HUES6 (cell line): ENCODE data around the gene EFNA1.
"Not testable (repeated sequence)": the region's sequence is repeated elsewhere in the genome, so short reads cannot be mapped to it uniquely, and the experiment has no call there.

Source experiments
- H3K27ac ChIP-seq: 2 replicates; pipeline ENCODE4 v1.7.0; 2013; ENCODE audit warnings: low read depth, mild to moderate bottlenecking, low read length, inconsistent platforms
- H3K27me3 ChIP-seq: 2 replicates; pipeline ENCODE4 v1.6.1; 2013; ENCODE audit warnings: low read length; ENCODE audit not compliant: control insufficient read depth, insufficient read depth
- H3K36me3 ChIP-seq: 2 replicates; pipeline ENCODE4 v1.6.1; 2013; ENCODE audit warnings: low read length; ENCODE audit not compliant: control insufficient read depth, insufficient read depth
- H3K4me1 ChIP-seq: 2 replicates; pipeline ENCODE4 v1.6.1; 2013; ENCODE audit warnings: low read length; ENCODE audit not compliant: control insufficient read depth, insufficient read depth
- H3K4me3 ChIP-seq: 2 replicates; pipeline ENCODE4 v1.5.1; 2013; ENCODE audit warnings: low read depth, low read length
- H3K9ac ChIP-seq: one replicate; pipeline ENCODE4 v1.6.1; 2013; ENCODE audit warnings: mild to moderate bottlenecking, low read length
- H3K9me3 ChIP-seq: 2 replicates; pipeline ENCODE4 v1.6.1; 2013; ENCODE audit warnings: low read depth, low read length; ENCODE audit not compliant: control insufficient read depth, insufficient read depth

EFNA1 gene

DNA sequence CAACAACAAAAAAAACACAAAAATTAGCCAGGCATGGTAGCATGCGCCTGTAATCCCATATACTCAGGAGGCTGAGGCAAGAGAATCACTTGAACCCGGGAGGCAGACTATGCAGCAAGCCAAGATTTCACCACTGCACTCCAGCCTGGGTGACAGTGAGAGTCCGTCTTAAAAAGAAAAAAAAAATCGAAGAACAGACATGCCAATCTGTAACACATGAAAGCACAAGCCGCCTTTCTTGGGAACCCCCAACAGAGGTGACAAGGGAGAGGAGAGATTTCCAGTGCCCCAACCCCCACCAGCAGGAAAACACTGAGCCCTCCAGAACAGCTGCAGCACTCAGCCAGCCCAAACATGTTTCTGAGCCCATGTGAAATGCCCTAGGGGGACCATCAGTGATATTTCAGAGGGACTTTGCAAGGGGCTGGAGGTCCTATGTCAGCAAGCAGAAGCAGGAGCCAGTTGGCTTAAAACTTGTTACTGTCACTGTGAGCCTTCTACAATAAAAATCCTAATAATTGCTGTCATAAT, 14.2 kb upstream of the EFNA1 start:
- H3K4me1 ChIP-seq = peaks cover 5% of the 10 kb centered on the region
- H3K9ac ChIP-seq = no peak overlapping the region
- H3K36me3 ChIP-seq = no peaks in the 10 kb centered on the region
- no peaks in the 10 kb centered on the region for H3K27me3 ChIP-seq
- no peaks in the 10 kb centered on the region for H3K9me3 ChIP-seq
- H3K4me3 ChIP-seq = no peak overlapping the region
- H3K27ac ChIP-seq = no peak overlapping the region

DNA sequence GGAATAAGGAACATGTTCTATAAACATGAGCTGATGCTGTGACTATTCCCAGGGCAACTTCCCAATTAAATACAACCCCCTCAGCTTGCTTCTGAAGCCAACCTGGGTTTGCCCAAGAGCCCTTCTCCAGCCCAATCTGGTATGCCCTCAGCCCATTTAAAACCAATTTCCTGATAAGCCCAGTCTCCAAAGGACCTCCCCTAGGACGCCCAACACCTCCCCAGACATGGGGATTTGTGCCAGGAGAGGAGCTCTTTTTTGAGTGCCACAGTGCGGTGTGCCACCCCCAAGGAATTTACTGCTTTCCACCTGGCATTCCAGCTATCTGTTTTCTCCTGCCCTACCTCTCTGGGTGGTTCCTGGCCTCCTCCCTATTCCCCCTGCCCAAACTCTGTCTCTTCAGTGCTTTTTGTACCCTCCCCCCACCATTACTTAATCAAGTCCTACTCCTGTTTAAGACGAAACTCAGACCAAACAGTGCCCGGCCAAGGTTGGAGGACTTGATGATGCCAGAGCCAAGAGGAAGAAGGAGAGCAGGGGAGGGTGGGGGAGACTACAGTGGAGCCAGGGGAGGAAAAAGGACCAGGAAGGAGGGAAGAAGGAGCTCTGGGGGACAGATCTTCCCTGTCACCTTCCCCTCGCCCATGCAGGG, 11.4 kb upstream of the EFNA1 start:
- Histone ChIP-seq H3K4me3 (no peak overlapping the region), H3K36me3 (no peaks in the 10 kb centered on the region), H3K9me3 (no peaks in the 10 kb centered on the region), H3K9ac (no peak overlapping the region), H3K4me1 (peaks cover 5% of the 10 kb centered on the region), H3K27ac (no peak overlapping the region), H3K27me3 (peaks cover 11% of the 10 kb centered on the region)

DNA sequence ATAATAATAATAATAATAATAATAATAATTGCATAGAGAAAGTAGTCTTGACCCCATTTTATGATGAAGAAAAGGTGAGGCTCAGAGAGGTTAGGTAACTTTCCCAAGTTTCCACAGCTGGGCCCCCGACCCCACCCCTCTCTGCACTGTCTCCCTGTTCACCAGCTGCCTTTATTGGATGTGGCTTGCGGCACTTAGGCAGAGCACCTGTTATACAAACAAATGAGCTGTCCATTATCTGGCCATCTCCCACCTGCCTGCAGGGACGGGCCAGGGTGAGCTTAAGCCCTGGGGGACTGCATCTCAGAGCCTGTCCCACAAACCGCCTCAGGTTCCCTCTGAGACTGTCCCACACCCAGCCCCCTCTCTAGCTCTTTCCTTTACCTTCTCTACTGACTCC, 10.1 kb upstream of the EFNA1 start:
- no peaks in the 10 kb centered on the region; the same call in 1 of the 2 replicates for H3K4me1 ChIP-seq
- no peak overlapping the region for H3K27ac ChIP-seq
- no peaks in the 10 kb centered on the region for H3K36me3 ChIP-seq
- no peak overlapping the region for H3K9ac ChIP-seq
- H3K4me3 ChIP-seq = no peak overlapping the region
- no peaks in the 10 kb centered on the region for H3K9me3 ChIP-seq
- H3K27me3 ChIP-seq = peaks cover 13% of the 10 kb centered on the region

GRCh38 chr1:155118090-155118489, 9.6 kb upstream of the EFNA1 start:
- not testable (repeated sequence) for H3K9me3 ChIP-seq, H3K36me3 ChIP-seq, H3K4me1 ChIP-seq, H3K27ac ChIP-seq, H3K4me3 ChIP-seq, H3K9ac ChIP-seq
- H3K27me3 ChIP-seq = peaks cover 13% of the 10 kb centered on the region

DNA sequence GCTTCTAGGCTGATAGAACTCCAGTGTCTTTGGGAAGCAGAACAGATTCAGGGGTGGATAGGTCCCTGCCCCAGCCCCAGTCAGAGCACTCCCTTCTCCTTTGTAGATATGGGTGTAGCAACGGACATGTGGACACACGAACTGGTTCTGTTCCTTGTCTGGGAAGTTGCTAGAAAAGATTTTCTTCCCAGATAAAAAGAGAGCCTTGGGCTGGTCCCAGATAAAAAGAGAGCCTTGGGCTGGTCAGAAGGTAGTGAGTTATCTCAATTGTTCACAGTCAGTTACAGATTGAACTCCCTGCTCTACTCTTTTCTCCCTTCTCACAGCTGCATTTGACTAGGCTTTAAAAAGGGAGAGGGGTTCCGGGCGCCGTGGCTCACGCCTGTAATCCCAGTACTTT, 7.4 kb upstream of the EFNA1 start:
- no peak overlapping the region for H3K27ac ChIP-seq
- peaks cover 11% of the 10 kb centered on the region for H3K4me1 ChIP-seq
- H3K4me3 ChIP-seq = no peak overlapping the region
- H3K9ac ChIP-seq = no peak overlapping the region
- no peaks in the 10 kb centered on the region for H3K36me3 ChIP-seq
- H3K9me3 ChIP-seq = no peaks in the 10 kb centered on the region
- peaks cover 31% of the 10 kb centered on the region for H3K27me3 ChIP-seq

- no peaks in the 10 kb centered on the region for H3K36me3 ChIP-seq
- H3K4me3 ChIP-seq = no peak overlapping the region
- peaks cover 19% of the 10 kb centered on the region for H3K4me1 ChIP-seq
- no peaks in the 10 kb centered on the region for H3K9me3 ChIP-seq
- H3K27me3 ChIP-seq = peaks cover 41% of the 10 kb centered on the region
- H3K9ac ChIP-seq = no peak overlapping the region
- no peak overlapping the region for H3K27ac ChIP-seq
These were observed 6.4 kb upstream of the EFNA1 start for GRCh38 chr1:155121249-155121648.

DNA sequence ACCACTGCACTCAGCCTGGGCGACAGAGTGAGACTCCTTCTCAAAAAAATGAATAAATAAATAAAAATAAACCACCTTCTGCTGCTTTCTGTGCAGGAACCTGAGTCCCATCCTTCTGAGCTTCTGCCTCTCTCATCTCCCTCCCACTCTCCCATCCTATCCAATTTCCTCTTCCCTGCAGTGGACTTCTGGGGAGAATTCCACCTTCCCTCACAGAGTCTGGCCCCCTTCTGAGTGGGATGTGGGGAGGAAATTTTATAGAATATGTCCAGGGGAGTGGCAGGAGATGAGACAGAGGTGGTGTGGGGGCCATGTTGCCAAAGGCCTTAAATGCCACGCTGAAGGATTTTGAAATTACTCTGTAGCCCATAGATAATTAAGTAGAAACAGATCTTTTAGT, 5.4 kb upstream of the EFNA1 start:
- Histone ChIP-seq H3K36me3 (no peaks in the 10 kb centered on the region), H3K4me3 (no peak overlapping the region), H3K27ac (no peak overlapping the region), H3K9me3 (no peaks in the 10 kb centered on the region), H3K4me1 (peaks cover 27% of the 10 kb centered on the region), H3K9ac (no peak overlapping the region), H3K27me3 (peaks cover 51% of the 10 kb centered on the region)

- H3K9ac ChIP-seq = no peak overlapping the region
- H3K4me1 ChIP-seq = peaks cover 36% of the 10 kb centered on the region
- no peaks in the 10 kb centered on the region for H3K36me3 ChIP-seq
- no peak overlapping the region for H3K27ac ChIP-seq
- H3K4me3 ChIP-seq = no peak overlapping the region
- no peaks in the 10 kb centered on the region for H3K9me3 ChIP-seq
- H3K27me3 ChIP-seq = peaks cover 65% of the 10 kb centered on the region
These were observed 3.9 kb upstream of the EFNA1 start for GRCh38 chr1:155123801-155124200.

- Histone ChIP-seq H3K9ac (no peak overlapping the region), H3K27ac (no peak overlapping the region), H3K4me1 (peaks cover 46% of the 10 kb centered on the region), H3K27me3 (peaks cover 72% of the 10 kb centered on the region), H3K9me3 (no peaks in the 10 kb centered on the region), H3K4me3 (0 out of 2 replicates have a peak overlapping the region, but pooled peaks have one; percentile 84), H3K36me3 (no peaks in the 10 kb centered on the region)
These were observed 2.9 kb upstream of the EFNA1 start for GRCh38 chr1:155124503-155125463.

GRCh38 chr1:155125511-155125945, 2.1 kb upstream of the EFNA1 start:
- no peak overlapping the region for H3K27ac ChIP-seq
- no peaks in the 10 kb centered on the region for H3K9me3 ChIP-seq
- H3K4me3 ChIP-seq = peak overlapping the region; percentile 84
- no peaks in the 10 kb centered on the region for H3K36me3 ChIP-seq
- peak overlapping the region; percentile 11 for H3K9ac ChIP-seq
- H3K27me3 ChIP-seq = peaks cover 65% of the 10 kb centered on the region
- H3K4me1 ChIP-seq = peaks cover 52% of the 10 kb centered on the region
